NCI-H2107 treated with DMSO at 0.1 percent for 48 hours (cell line): ENCODE measurements around the gene PRXL2C.
"Not testable (repeated sequence)": the region's sequence is repeated elsewhere in the genome, so short reads cannot be mapped to it uniquely, and the experiment has no call there.

Experiments
- DNase-seq: peaks from one replicate; lab custom pipeline; 2025; ENCODE audit not compliant: unreplicated experiment; lab: John Stamatoyannopoulos, UW

PRXL2C gene

GRCh38 chr9:96649620-96650324, 5.3 kb downstream of the PRXL2C start:
- no peak for DNase-seq

- no peak for DNase-seq
Measured at GRCh38 chr9:96646081-96646991, 8.8 kb downstream of the PRXL2C start.

GRCh38 chr9:96644137-96644536, 11.0 kb downstream of the PRXL2C start:
- no peak for DNase-seq

GRCh38 chr9:96641514-96641913, 13.6 kb downstream of the PRXL2C start:
- no peak for DNase-seq

- no peak for DNase-seq
Measured at GRCh38 chr9:96638606-96639364, 16.3 kb downstream of the PRXL2C start.

GRCh38 chr9:96636368-96636767, 18.7 kb downstream of the PRXL2C start:
- no peak for DNase-seq

- not testable (repeated sequence) for DNase-seq
Measured at GRCh38 chr9:96633579-96633978, 21.5 kb downstream of the PRXL2C start.

GRCh38 chr9:96626912-96627311, 28.2 kb downstream of the PRXL2C start:
- DNase-seq, result no peak

- no peak for DNase-seq
Measured at GRCh38 chr9:96621618-96622017, 33.5 kb downstream of the PRXL2C start.

- no peak for DNase-seq
Measured at GRCh38 chr9:96620832-96621269, 34.3 kb downstream of the PRXL2C start.

GRCh38 chr9:96620181-96620514, 35.0 kb downstream of the PRXL2C start:
- DNase-seq, result no peak

GRCh38 chr9:96619491-96620180, 35.5 kb downstream of the PRXL2C start, which contains the start of gene CDC14B:
TSS of gene CDC14B (minus strand) at chr9:96619843. CDS start at chr9:96619378, 465 bp downstream.
- no peak for DNase-seq

- DNase-seq, result no peak
Measured at GRCh38 chr9:96619124-96619465, 36.0 kb downstream of the PRXL2C start.

GRCh38 chr9:96618209-96619123, 36.7 kb downstream of the PRXL2C start:
- no peak for DNase-seq

GRCh38 chr9:96617439-96618185, 37.5 kb downstream of the PRXL2C start:
- DNase-seq, result no peak

- no peak for DNase-seq
Measured at GRCh38 chr9:96616817-96617438, 38.2 kb downstream of the PRXL2C start.

GRCh38 chr9:96615411-96615810, 39.7 kb downstream of the PRXL2C start:
- no peak for DNase-seq

- not testable (repeated sequence) for DNase-seq
Measured at GRCh38 chr9:96614664-96615063, 40.5 kb downstream of the PRXL2C start.
